OCI-LY3 (cell line): ENCODE data around the gene GNAT3.

Experiments used
- H2AFZ ChIP-seq: fragments of 200-600, 300-600 bp; shearing (Covaris generic); 2 replicates; pipeline ENCODE4 v1.6.0; 2014; ENCODE audit warnings: antibody characterized with exemption, low read depth, low read length
- H3K27ac ChIP-seq: fragments of 200-600, 300-600 bp; sonication (generic); 2 replicates; pipeline ENCODE4 v1.5.1; 2014; ENCODE audit warnings: mild to moderate bottlenecking, low read length, moderate library complexity, mixed read lengths
- H3K27me3 ChIP-seq: fragments of 200-600, 300-600 bp; sonication (generic); 2 replicates; pipeline ENCODE4 v1.6.1; 2014; ENCODE audit warnings: low read depth, low read length, mixed read lengths
- H3K36me3 ChIP-seq: fragments of 200-600, 300-600 bp; sonication (generic); replicated peaks from 2 replicates; pipeline ENCODE3; 2014; ENCODE audit warnings: low read depth, low read length, mixed read lengths
- H3K4me1 ChIP-seq: fragments of 300-600, 200-600 bp; sonication (generic); 2 replicates; pipeline ENCODE4 v1.6.1; 2014; ENCODE audit warnings: low read length, mixed read lengths
- H3K4me2 ChIP-seq: fragments of 200-600, 300-600 bp; sonication (generic); 2 replicates; pipeline ENCODE4 v1.6.1; 2014; ENCODE audit warnings: low read length, mixed read lengths
- H3K4me3 ChIP-seq: fragments of 300-600, 200-600 bp; sonication (generic); 2 replicates; pipeline ENCODE4 v1.5.1; 2014; ENCODE audit warnings: antibody characterized with exemption, mild to moderate bottlenecking, low read length, moderate library complexity
- H3K79me2 ChIP-seq: fragments of 300-600, 200-600 bp; shearing (Covaris generic); 2 replicates; pipeline ENCODE4 v1.6.1; 2014; ENCODE audit warnings: mild to moderate bottlenecking, low read length, mixed read lengths
- H3K9ac ChIP-seq: fragments of 300-600, 200-600 bp; shearing (Covaris generic); 2 replicates; pipeline ENCODE4 v1.6.0; 2014; ENCODE audit warnings: mild to moderate bottlenecking, low read length, moderate library complexity
- H3K9me3 ChIP-seq: fragments of 200-600, 300-600 bp; shearing (Covaris generic); 2 replicates; pipeline ENCODE4 v1.6.1; 2014; ENCODE audit warnings: low read length, mixed read lengths; ENCODE audit not compliant: insufficient read depth
- H4K20me1 ChIP-seq: fragments of 200-600, 300-600 bp; sonication (generic); 2 replicates; pipeline ENCODE4 v1.6.1; 2016; ENCODE audit warnings: low read length, mixed read lengths; ENCODE audit not compliant: insufficient read depth
- EZH2phosphoT487 ChIP-seq: fragments of 200-600 bp; shearing (Covaris generic); IDR thresholded peaks from 2 replicates; pipeline ENCODE4 v1.6.1; 2018; ENCODE audit warnings: antibody characterized with exemption, mixed run types, low read depth
- TF ChIP-seq, protein P1 (sequence below): fragments of 200-600, 300-600 bp; sonication (generic); IDR thresholded peaks from 2 replicates; pipeline ENCODE4 v1.5.1; 2014; ENCODE audit warnings: antibody characterized with exemption, low read length, low read depth

Gene GNAT3

DNA sequence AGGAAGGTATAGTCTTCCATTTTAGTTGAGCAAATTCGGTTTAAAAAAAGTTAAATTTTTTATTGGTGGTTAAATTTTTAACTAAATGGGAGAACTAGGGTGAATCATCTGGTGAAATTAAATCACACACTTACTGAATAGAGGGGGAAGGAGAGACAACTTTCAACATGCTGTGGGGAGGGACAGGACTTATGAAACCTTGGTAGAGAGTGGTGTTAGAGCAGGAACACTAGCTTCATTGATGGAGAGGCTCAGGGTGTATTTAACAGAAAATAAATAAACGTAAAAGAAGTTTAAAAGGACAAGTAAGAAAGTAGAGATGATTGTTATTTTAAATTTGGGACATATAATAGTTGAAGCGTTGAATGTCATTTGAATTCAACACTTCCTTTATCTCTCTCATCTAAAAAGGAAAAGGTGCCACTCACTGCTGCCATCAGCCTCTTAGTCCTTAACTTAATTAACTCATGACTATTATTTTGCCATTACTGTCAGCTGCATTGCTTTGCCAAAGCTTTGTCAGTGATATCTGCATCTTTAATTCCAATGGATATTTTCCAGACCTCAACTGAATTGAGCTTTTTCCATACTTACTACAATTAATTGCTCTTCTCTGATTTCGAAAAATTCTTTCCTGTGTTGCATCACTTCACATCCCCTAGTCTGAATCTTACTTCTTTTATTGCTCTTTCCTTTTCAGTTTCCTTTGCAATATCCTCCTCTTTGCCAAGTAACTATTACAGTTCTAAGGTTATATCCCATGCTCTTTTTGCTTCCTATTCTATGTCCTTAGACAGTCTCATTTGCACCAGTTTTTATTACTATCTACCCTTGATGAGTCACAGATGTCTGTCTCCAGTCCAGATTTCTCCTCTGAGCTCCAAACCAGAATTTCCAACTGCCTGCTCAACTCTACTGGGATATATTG lies 71.7 kb downstream of the GNAT3 start:
- H3K9me3 ChIP-seq: no peaks in the 10 kb centered on the region; the same call in 1 of the 2 replicates
- H4K20me1 ChIP-seq: no peaks in the 10 kb centered on the region
- H3K36me3 ChIP-seq: no peaks in the 10 kb centered on the region
- no peak overlapping the region for H3K4me3 ChIP-seq
- no peaks in the 10 kb centered on the region for H3K27me3 ChIP-seq
- H3K4me2 ChIP-seq: no peak overlapping the region
- H3K79me2 ChIP-seq: no peaks in the 10 kb centered on the region
- TF ChIP-seq, protein P1, sequence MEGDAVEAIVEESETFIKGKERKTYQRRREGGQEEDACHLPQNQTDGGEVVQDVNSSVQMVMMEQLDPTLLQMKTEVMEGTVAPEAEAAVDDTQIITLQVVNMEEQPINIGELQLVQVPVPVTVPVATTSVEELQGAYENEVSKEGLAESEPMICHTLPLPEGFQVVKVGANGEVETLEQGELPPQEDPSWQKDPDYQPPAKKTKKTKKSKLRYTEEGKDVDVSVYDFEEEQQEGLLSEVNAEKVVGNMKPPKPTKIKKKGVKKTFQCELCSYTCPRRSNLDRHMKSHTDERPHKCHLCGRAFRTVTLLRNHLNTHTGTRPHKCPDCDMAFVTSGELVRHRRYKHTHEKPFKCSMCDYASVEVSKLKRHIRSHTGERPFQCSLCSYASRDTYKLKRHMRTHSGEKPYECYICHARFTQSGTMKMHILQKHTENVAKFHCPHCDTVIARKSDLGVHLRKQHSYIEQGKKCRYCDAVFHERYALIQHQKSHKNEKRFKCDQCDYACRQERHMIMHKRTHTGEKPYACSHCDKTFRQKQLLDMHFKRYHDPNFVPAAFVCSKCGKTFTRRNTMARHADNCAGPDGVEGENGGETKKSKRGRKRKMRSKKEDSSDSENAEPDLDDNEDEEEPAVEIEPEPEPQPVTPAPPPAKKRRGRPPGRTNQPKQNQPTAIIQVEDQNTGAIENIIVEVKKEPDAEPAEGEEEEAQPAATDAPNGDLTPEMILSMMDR: no peak
- no peak for TF ChIP-seq EZH2phosphoT487
- no peak overlapping the region for H2AFZ ChIP-seq
- no peaks in the 10 kb centered on the region for H3K4me1 ChIP-seq
- H3K9ac ChIP-seq: no peak overlapping the region
- H3K27ac ChIP-seq: no peak overlapping the region

DNA sequence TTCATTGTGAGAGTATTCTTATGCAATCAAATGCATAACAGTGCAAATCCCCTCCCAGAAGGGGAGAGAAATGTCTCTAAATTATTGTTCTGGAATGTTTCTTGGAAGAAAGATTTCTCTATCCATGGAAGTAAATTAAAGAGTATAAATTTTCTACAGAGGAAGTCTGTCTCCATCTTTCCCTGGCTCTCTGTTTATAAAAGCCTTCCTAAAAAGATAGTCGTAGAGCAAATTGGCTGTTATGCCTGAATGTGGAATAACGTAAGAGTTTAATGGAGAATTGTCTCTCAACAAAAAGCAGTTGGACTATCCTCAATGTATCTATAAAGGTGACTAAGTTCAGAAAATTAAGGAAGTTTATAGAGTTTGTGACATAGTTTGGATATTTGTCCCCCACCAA lies 76.3 kb downstream of the GNAT3 start:
- no peaks in the 10 kb centered on the region for H4K20me1 ChIP-seq
- no peaks in the 10 kb centered on the region; the same call in 1 of the 2 replicates for H3K9me3 ChIP-seq
- no peaks in the 10 kb centered on the region for H3K79me2 ChIP-seq
- H2AFZ ChIP-seq: no peak overlapping the region
- TF ChIP-seq, protein P1: no peak
- no peak for TF ChIP-seq EZH2phosphoT487
- H3K4me2 ChIP-seq: no peak overlapping the region
- no peaks in the 10 kb centered on the region for H3K36me3 ChIP-seq
- no peak overlapping the region for H3K27ac ChIP-seq
- H3K9ac ChIP-seq: no peak overlapping the region
- H3K27me3 ChIP-seq: no peaks in the 10 kb centered on the region
- no peak overlapping the region for H3K4me3 ChIP-seq
- H3K4me1 ChIP-seq: no peaks in the 10 kb centered on the region

DNA sequence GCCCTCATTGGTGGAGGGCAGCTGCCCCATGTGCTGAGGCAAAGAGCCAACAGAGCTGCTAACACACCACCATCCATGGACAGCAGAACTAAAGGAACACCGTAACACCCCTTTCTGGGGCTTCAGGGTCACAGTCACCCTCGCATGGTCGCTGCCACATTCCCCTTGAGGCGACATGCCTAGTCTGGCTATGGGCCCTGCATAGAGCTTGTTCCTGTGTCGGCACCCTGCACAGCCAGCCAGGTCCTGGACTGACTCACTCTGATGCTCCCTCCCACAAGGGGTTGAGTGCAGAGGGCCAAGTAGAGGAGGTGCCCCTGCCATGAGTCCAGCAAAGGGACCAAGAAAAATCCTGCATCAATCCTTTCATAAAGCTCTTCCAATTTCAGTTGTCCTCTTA lies 77.8 kb downstream of the GNAT3 start:
- H3K27ac ChIP-seq: no peak overlapping the region

DNA sequence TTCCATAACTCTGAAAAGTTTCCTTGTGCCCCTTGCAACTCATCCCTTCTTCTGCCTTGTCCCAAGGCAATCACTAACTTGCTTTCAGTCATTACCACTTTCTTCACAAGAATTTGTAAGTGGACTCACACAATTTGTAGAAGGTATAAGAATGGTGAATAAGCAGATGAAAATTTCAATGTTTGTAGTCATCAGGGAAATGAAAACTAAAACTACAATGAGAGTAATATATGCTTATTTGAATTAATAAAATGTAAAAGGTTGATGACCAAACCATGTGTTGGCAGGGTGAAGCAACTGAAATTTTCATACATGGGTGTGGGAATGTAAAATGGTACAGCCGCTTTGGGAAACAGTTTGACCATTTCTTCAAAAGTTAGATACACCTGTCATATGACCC lies 79.7 kb downstream of the GNAT3 start:
- TF ChIP-seq, protein P1: no peak
- TF ChIP-seq EZH2phosphoT487: no peak
- H2AFZ ChIP-seq: no peak overlapping the region
- H4K20me1 ChIP-seq: no peaks in the 10 kb centered on the region
- no peaks in the 10 kb centered on the region for H3K27me3 ChIP-seq
- no peak overlapping the region for H3K27ac ChIP-seq
- no peak overlapping the region for H3K4me3 ChIP-seq
- no peaks in the 10 kb centered on the region for H3K79me2 ChIP-seq
- H3K9me3 ChIP-seq: no peaks in the 10 kb centered on the region
- no peak overlapping the region for H3K4me2 ChIP-seq
- 0 out of 2 replicates have a peak, but pooled peaks cover 4% of the 10 kb centered on the region for H3K4me1 ChIP-seq
- H3K9ac ChIP-seq: no peak overlapping the region
- no peaks in the 10 kb centered on the region for H3K36me3 ChIP-seq

More for the DNA sequence above, 77.8 kb downstream of the GNAT3 start:
- TF ChIP-seq EZH2phosphoT487: no peak
- TF ChIP-seq, protein P1: no peak
- Histone ChIP-seq H3K36me3 (no peaks in the 10 kb centered on the region), H3K9me3 (no peaks in the 10 kb centered on the region; the same call in 1 of the 2 replicates), H3K4me2 (no peak overlapping the region), H3K4me1 (no peaks in the 10 kb centered on the region), H3K9ac (no peak overlapping the region), H2AFZ (no peak overlapping the region), H3K4me3 (no peak overlapping the region), H3K79me2 (no peaks in the 10 kb centered on the region), H3K27me3 (no peaks in the 10 kb centered on the region), H4K20me1 (no peaks in the 10 kb centered on the region)
